ENCODE data around the gene RBM47.

Gene RBM47

GRCh38 chr4:40375620-40376019 lies 254.0 kb downstream of the RBM47 start:
- DNase-seq (ENCODE audit: low read depth, low spot score), result no peak

- DNase-seq (ENCODE audit: low read depth, low spot score), result no peak
Measured at GRCh38 chr4:40375095-40375494, 254.6 kb downstream of the RBM47 start.

- no peak for DNase-seq (ENCODE audit: low read depth, low spot score)
Measured at GRCh38 chr4:40373636-40374035, 256.0 kb downstream of the RBM47 start.
